Choroid plexus epithelial cell (primary cell): ENCODE results near the gene GIPC3.

Source experiments
- DNase-seq: peaks from one replicate; pipeline ENCODE4 v3.0.0-alpha.2; 2010; ENCODE audit warnings: low read depth
- H3K4me3 ChIP-seq: 2 replicates; pipeline ENCODE4 v1.5.1; 2011; ENCODE audit warnings: low read depth, mild to moderate bottlenecking, control low read depth, low read length, moderate library complexity
- TF ChIP-seq, protein P1 (sequence below): conservative IDR thresholded peaks from 2 replicates; pipeline ENCODE4 v1.5.1; 2011; ENCODE audit warnings: low read depth, mild to moderate bottlenecking, control low read depth, inconsistent platforms, low read length, moderate library complexity

Gene GIPC3

DNA sequence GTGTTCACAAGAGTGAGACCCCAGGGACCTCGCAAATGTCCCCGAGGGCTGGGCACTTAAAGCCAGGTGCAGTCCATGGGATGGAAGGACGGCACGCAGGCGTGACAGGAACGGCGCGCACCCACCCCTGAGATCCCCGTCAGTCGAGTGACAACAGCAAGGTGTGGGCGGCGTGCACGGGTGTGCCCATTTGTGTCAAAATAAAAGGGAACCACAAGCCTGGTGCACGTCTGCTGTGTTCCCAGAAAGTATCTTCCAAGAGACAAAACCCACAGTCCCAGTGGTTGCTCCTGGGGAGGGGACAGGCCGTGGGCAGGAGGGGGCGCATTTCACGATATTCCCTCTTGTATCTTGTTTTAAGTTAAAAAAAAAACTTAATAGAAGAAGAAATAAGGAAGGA, 57.0 kb downstream of the GIPC3 start:
- no peak for DNase-seq
- H3K4me3 ChIP-seq = no peak overlapping the region
- TF ChIP-seq, protein P1, sequence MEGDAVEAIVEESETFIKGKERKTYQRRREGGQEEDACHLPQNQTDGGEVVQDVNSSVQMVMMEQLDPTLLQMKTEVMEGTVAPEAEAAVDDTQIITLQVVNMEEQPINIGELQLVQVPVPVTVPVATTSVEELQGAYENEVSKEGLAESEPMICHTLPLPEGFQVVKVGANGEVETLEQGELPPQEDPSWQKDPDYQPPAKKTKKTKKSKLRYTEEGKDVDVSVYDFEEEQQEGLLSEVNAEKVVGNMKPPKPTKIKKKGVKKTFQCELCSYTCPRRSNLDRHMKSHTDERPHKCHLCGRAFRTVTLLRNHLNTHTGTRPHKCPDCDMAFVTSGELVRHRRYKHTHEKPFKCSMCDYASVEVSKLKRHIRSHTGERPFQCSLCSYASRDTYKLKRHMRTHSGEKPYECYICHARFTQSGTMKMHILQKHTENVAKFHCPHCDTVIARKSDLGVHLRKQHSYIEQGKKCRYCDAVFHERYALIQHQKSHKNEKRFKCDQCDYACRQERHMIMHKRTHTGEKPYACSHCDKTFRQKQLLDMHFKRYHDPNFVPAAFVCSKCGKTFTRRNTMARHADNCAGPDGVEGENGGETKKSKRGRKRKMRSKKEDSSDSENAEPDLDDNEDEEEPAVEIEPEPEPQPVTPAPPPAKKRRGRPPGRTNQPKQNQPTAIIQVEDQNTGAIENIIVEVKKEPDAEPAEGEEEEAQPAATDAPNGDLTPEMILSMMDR = no peak
